NCI-H1417 treated with DMSO at 0.1 percent for 48 hours (cell line): ENCODE results near the gene DHRSX.
"Not testable (repeated sequence)": the region's sequence is repeated elsewhere in the genome, so short reads cannot be mapped to it uniquely, and the experiment has no call there.

Experiments used
- DNase-seq: peaks from one replicate; lab custom pipeline; 2025; lab: John Stamatoyannopoulos, UW

Gene DHRSX, protein sequence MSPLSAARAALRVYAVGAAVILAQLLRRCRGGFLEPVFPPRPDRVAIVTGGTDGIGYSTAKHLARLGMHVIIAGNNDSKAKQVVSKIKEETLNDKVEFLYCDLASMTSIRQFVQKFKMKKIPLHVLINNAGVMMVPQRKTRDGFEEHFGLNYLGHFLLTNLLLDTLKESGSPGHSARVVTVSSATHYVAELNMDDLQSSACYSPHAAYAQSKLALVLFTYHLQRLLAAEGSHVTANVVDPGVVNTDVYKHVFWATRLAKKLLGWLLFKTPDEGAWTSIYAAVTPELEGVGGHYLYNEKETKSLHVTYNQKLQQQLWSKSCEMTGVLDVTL

DNA sequence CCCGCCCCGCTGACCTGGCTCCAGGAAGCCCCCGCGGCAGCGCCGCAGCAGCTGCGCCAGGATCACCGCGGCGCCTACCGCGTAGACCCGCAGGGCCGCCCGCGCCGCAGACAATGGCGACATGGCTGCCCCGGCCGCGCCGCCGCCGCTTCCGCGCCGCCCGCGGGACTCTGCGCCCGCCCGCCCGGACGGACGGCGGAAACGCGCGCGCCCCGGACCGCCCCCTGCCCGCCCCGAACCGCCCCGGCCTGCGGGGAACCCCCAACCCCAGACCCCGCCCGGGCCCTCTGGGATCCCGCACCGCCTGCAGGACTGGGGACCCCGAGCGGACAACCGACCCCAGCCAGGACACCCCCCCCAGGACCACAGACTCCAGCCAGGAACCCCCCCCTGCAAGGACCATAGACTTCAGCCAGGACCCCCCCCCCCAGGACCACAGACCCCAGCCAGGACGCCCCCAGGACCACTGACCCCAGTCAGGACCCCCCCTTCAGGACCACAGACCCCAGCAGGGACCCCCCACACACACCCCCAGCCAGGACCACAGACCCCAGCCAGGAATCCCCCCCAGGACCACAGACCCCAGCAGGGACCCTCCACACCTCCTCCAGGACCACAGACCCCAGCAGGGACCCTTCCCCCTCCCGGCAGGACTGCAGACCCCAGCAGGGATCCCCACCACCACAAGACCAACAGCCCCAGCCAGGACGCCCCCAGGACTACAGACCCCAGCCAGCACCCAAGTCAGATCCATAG lies at the start of gene DHRSX, which contains the start of gene ZBED1:
Gene DHRSX (minus strand): TSS at position 174 of the 756 bp plus-strand sequence. CDS start 51 bp downstream, at position 123.
Gene ZBED1 (minus strand): TSS at position 174 of the 756 bp plus-strand sequence. CDS start 10,257 bp downstream, outside the sequence.
- no peak for DNase-seq

DNA sequence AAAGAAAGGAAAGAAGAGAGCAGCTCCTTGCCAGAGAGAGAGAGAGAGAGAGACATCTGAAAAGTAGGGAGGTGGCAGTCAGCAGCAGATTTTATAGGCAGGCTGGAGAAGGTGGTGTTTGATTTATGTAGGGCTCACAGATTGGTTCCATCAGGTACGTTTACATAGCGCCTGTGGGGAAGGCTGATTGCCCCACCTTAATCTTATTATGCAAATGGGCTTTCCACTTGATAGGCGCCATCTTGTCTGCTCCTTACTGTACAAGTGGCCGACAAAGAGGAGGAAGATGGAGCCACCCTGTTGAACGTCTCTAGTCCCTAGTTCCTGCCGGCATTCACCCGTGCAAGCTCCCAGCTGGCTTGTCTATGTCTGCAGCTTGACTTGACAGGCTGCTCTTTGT lies 49.1 kb upstream of the DHRSX start:
- DNase-seq, result no peak

DNA sequence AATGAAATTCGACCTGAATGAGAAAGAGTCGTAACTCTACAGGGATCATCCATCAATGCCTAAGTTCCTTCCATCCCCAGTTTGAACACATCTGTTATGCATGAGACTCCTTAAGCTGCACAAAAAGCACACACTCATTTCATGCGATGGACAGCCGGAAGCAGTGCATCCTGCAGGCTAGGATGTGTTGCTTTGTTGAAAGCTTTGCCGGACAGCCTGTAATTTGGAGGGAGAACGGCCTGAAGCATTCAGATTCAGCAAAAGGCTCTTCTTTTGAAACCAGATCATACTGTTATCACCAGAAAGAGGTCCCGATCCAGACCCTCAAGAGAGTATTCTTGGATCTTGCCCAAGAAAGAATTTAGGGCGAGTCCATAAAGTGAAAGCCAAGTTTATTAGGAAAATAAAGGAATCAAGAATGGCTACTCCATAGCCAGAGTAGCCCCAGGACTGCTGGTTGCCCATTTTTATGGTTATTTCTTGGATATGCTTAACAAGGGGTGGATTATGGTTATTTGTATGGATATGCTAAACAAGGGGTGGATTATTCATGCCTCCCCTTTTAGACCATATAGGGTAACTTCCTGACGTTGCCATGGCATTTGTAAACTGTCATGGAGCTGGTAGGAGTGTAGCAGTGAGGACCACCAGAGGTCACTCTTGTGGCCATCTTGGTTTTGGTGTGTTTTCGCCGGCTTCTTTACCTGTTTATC lies 48.1 kb upstream of the DHRSX start:
- no peak for DNase-seq

DNA sequence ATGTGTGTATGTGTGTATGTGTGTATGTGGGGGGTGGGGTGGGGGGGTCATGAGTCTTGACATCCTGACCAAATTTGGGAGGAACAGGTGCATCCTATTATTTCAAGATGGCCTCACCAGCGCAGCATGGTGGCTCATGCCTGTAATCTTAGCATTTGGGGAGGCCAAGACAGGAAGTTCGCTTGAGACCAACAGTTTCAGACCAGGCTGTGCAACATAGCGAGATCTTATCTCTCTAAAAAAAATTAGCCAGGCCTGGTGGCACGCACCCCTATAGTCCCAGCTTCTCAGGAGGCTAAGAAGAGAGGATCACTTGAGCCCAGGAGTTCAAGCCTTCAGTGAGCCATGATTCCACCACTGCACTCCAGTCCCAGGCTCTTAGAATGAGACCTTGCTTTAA lies 47.0 kb upstream of the DHRSX start:
- DNase-seq, result no peak

DNA sequence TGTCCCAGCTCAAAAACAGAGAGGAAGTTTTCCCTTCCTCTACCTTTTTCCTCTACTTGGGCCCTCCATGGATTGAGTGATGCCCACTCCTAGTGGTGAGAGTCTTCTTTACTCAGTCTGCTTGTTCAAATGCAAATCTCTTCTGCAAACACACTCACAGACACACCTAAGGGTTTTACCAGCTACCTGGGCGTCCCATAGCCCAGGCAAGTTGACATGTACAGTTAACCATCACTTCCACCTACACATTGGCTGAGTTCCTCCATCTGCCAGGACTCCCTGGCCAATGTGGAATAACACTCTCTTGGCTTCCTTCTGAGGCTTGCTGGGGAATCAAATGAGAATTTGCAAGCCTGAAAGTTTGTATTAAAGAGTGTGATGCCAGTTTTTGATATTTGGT lies 45.7 kb upstream of the DHRSX start:
- no peak for DNase-seq

DNA sequence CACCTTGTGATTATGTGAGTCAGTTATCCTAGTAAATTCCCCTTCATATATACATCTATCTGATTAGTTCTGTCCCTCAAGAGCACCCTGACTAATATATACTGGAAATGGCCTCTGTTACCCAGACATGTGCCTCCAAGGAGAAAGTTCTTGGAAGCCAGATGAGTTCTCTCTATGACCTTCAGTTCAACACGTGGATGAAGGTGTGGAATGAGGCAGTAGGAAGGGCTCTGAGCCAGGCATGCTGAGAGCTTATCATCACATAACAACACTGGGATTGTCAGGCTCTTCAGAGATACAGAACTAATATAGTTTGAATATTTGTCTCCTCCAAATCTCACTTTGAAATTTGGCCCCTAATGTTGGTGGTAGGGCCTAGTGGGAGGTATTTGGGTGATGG lies 44.4 kb upstream of the DHRSX start:
- DNase-seq, result no peak

DNA sequence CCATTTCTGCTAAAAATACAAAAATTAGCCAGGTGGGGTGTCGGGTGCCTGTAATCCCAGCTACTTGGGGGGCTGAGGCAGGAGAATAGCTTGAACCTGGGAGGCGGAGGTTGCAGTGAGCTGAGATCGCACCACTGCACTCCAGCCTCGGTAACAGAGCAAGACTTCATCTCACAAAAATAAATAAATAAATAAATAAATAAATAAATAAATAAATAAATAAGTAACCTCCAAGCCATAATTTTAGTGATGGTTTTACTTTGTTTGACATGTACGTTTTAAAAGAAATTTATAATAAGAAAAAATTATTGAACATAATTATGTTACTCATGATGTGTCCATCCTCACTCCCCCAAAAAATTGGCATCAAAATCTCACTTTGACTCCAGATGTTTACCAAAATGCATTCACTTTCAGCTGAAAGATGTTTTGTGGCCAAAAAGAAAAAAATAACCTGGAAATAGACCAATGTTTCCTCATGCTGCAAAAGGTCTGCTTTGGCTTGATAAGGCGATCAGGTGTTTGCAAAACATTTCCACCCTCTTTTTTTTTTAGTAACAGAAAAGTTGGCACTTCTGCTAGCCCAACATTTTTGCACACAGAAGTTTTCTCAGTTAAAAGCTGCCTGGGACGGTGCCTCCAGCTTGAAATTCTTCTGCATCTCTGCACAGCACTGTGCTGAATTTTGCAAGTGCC lies 42.2 kb upstream of the DHRSX start:
- no peak for DNase-seq

DNA sequence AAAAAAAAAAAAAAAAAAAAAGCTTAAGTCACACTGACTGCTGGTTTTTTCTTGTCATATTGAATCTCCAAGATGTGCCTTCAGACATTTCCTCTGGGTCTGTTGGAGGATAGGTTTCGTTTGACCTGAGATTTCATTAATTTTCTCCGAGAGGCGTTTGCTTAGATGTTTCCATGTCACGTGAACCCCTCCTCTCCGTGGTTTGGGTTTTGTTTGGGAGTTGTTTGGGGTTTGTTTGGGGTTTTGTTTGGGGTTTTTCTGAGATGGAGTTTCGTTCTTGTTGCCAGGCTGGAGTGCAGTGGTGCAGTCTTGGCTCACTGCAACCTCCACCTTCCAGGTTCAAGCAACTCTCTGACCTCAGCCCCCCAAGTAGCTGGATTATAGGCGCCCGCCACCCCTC lies 40.8 kb upstream of the DHRSX start:
- DNase-seq, result no peak

DNA sequence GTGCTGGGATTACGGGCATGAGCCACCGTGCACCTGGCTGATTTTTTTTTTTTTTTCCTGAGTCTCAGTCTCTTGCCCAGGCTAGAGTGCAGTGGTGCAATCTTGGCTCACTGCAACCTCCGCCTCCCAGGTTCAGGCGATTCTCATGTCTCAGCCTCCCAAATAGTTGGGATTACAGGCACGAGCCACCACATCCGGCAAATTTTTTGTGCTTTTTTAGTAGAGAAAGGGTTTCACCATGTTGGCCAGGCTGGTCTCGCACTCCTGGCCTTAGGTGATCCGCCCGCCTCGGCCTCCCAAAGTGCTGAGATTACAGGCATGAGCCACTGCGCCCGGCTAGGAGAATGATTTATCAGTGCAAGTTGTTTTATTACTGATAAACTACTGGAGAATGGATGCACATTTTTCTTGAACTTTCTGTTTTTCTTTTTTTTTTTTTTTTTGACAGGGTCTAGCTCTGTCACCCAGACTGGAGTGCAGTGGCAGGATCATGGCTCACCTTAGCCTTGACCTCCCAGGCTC lies 39.7 kb upstream of the DHRSX start:
- DNase-seq, result no peak

DNA sequence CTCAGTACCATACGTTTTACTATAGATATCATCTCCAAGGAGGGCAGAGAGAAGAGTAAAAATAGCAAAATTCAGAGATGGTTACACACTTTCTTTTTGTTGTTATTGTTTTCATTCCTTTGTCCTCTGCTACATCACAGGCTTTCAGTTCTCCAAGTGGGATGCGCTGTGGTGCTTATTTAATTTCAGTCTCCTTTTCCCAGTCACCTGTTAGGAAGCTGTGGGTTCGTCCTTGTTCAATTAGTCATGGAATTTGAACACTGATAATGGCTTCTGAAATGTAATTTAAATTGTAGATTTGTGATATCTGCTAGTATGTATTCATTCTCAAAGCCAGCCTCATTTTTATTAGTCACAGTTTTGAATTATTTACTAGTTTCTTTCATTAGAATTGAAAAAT lies 38.8 kb upstream of the DHRSX start:
- no peak for DNase-seq

DNA sequence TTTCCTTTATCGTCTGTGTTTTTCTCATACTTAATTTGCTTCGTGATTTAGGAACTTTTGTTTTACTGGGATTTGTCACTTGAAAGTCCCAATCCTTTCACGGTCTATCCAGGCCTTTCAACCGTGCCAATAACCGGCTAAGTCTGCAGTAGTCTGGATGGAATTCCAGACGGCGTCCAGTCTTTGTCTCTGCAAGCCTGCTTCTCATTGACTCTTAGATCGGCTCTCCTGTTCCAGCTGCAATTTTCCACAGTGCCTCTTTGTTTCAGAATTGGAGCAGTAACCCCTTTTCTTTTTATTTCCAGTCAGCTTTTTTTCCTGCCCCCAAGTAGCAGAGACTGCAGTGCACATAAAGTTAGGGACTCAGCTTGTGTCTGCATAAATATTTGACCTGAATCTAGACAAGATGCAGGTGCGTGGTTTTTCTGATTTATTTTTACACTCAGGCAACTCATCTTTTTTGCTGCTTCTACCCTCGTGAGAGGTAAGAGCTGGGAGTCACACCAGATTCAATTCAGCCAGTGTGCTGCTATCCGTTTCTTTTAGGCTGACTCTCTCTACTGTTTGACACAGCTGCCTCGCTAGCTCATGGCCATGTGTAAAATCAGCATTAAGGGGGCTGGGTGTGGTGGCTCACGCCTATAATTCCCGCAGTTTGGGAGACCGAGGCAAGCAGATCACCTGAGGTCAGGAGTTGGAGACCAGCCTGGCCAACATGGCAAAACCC lies 37.4 kb upstream of the DHRSX start:
- DNase-seq, result no peak

DNA sequence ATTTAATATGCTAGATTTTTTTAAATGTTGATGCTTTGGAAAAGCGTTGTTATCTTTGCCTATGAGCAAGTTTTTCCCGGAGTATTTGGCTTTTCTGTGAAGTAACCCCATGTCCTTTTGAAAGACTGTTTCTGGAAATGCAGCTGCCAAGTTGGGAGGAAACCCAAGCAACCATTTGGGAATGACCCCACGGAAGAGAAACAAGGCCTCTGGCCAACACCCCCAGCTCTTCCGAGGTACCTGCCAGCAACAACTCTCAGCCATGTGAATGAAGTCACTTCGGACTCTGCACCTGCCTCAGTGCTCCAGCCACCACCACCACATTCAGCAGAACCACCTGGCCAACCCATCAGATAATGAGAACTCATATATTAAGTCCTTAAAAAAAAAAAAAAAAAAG lies 36.2 kb upstream of the DHRSX start:
- DNase-seq, result no peak

DNA sequence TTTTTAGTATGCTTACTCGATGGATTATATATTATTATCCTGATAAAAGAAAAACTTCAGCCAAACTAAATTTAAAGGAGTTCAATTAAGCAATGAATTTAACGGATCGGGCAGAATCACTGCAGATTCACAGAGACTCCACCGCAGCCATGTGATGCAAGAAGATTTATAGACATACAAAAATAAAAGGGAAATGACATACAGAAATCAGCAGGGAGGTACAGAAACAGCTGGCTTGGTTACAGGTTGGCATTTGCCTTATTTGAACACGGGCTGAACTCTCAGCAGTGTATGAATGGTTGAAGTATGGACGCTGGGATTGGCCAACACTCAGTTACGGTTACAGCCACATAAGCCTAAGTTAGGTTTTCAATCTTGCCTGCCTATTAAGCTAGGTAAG lies 35.4 kb upstream of the DHRSX start:
- no peak for DNase-seq

DNA sequence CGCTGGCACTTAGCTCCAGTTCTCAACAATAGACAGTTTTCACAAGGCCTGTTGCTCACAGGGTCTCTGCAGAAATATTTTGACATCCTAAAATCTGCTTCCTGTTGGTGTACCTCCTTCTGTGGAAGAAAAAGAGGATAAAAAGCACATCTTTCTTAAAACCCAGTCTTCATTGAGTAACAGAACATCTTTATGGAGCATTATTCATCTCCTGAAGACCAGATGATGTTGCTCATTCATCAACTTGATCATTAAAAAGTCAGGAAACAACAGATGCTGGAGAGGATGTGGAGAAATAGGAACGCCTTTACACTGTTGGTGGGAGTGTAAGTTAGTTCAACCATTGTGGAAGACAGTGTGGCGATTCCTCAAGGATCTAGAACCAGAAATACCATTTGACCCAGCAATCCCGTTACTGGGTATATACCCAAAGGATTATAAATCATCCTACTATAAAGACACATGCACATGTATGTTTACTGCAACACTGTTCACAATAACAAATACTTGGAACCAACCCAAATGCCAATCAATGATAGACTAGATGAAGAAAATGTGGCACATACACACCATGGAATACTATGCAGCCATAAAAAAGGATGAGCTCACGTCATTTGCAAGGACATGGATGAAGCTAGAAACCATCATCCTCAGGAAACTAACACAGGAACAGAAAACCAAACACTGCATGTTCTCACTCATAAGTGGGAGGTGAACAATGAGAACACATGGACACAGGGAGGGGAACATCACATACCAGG lies 33.7 kb upstream of the DHRSX start:
- not testable (repeated sequence) for DNase-seq

DNA sequence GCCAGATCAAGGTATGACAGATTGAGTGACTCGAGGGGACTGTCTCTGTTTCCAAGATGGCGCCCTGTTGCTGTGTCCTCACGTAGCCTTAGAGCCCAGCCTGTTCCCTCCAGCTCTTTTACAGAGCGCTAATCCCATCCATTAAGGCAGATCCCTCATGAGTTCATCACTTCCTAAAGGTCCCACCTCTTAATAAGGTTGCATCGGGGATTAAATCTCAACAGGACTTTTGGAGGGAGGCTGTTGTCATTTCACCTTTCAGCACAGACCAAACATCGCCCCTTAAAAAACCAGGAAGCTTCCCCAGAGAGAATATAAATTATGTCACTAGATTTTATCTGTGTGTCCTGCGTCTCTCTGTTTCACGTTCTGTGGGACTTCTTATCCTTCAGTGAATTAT lies 32.6 kb upstream of the DHRSX start:
- no peak for DNase-seq

DNA sequence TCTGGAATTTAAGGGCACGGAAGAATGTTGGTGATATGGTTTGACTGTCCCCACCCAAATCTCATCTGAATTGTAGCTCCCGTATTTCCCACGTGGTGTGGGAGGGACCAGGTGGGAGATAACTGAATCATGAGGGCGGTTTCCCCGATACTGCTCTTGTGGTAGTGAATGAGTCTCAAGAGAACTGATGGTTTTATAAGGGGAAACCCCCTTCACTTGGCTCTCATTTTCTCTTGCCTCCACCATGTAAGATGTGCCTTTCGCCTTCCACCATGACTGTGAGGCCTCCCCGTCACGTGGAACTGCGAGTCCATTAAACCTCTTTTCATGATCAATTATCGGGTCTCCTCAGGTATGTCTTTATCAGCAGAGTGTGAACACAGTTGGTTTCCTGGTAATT lies 25.6 kb upstream of the DHRSX start:
- DNase-seq, result no peak

DNA sequence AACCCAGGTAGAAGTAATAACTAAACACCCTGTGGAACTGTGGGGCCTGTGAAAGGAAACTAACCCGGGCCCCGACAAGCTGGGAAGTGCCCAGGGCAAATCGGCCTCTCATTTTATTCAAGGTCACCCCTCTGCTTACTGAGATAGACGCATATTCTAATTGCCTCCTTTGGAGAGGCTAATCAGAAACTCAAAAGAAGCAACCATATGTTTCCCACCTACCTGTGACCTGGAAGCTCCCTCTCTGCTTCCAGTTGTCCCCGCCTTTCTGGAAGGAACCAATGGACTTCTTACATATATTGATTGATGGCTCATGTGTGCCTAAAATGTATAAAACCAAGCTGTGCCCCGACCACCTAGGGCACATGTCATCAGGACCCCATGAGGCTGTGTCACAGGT lies 23.1 kb upstream of the DHRSX start:
- DNase-seq, result no peak

DNA sequence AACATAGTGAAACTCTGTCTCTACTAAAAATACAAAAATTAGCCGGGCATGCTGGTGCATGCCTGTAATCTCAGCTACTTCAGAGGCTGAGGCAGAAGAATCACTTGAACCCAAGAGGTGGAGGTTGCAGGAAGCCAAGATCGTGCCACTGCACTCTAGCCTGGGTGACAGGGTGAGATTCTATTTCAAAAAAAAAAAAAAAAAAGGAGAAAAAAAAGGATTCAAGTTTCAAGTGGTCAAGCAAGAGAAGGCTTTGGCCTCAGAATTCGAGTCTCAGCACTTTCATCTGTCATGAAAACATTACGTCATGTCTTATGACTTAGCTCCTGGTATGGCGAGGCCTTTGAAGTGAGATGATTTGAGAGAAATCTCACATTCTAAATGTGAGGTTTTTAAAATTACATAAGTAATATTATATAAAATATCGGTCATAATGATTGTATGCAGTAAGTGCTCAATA lies 21.2 kb upstream of the DHRSX start:
- DNase-seq, result no peak

DNA sequence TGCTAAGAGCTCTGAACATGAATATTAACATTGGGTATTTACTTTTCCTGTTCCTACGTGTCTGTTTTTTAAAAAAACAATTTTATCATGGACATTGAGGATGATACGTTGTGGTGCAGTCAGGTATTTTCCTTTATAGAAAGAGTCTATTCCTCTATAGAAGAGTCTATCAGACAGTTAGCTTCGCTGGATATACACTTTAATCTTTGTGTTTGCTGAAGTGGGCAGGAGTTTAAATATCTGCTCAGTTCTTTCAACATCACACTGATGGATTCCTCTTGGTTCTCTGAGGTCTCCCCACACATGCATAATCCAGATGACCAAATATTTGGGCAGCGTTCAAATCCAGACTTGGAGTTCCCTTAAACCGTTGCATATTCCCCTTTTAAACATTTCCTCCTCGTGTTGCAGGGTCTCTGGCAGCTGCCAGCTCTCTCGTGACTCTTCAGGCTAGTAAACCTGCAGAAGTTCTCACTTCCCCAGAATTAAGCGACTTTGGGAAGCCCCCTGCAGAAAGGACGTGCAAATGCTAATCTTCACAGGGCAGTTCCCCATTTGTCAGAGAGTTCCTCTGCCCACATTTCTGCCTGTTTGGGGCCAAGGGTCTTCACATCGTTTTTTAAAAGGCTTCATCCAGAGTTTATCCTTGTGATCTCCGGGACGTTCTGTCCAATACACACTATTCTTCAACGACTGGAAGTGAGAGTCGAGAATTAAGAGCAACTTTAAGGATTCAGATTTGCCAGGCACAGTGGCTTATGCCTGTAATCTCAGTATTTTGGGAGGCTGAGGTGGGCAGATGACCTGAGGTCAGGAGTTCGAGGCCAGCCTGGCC lies 20.5 kb upstream of the DHRSX start:
- DNase-seq, result no peak

DNA sequence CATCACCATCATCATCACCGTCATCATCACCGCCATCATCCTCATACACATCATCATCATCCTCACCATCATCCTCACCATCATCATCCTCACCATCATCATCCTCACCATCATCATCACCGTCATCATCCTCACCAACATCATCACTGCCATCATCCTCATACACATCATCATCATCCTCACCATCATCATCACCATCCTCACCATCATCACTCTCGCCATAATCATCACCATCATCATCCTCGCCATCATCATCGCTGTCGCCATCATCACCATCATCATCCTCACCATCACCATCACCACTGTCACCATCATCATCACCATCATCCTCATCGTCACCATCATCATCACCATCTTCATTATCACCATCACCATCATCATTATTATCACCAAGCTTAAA lies 19.8 kb upstream of the DHRSX start:
- DNase-seq, result no peak
